Femur (tissue), 1 donor: ENCODE results near the gene CD52.

Source experiments
- DNase-seq: peaks from one replicate; pipeline ENCODE4 v3.0.0-alpha.2; 2017

The CD52 gene, protein sequence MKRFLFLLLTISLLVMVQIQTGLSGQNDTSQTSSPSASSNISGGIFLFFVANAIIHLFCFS

DNA sequence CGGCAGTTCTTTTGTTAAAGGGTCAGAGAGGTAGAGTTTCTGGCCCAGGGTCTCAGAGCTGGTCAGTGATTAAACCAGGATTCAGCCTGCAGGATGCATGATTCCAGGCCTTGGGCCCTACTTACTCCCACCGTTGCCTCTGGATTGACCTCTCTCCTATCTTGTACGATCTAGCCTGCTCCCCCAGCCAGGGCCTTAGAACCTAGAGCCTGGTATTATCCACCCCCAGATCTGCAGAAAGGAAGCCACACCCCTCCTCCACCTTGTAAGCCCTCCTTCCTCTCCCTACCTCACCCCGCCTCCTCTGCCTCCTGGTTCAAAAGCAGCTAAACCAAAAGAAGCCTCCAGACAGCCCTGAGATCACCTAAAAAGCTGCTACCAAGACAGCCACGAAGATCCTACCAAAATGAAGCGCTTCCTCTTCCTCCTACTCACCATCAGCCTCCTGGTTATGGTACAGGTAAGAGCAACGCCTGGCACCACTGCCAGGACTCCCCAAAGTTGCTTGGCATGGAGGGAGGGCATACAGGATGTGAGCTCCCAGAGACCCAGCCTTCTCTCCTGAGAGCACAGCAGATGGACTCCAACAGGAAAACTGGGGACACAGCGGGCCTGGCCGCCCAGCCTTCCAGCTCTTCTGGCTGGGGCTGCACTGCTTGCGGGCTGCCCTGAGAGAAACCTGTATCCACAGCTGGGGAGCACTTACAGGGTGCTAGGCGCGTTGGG, at the start of gene CD52:
TSS of gene CD52 (plus strand) at position 347 of the 726 bp plus-strand sequence. CDS start at position 407, 60 bp downstream.
- no peak for DNase-seq

DNA sequence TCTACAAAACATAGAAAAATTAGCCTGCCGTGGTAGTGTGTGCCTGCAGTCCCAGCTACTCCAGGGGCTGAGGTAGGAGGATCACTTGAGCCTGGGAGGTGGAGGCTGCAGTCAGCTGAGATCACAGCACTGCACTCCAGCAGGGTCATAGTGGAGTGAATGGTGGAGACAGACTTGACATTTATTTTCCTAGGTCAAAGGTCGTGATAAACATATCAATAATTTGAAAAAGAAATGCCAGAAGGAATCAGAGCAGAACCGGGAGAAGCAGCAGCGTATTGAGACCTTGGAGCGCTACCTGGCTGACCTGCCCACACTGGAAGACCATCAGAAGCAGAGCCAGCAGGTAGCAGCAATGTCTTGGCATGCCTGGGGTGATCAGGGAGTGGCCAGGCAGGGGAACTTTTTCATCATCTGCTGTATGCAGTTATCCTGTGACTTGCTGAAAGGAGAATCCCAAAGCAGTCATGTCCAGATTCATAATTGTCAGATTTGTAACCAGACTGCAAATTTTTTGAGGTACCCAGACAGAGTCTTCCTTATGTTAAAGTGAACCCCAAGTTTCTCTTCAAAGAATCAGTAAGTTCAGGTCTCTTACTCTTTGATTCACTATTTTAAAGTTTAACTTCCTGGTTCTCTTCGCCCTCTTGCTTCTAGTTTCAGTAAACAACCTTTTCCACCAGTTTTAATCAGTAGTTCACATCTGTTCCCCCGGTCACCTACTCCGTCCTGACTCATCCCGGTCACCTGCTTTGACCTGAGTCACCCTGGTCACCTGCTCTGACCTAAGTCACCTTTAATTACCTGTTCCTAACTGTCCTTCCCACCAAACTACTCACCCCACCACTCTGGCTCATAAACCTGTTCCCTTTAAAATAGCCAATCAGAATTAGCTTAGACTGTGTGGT, 49.2 kb upstream of the CD52 start:
- no peak for DNase-seq

DNA sequence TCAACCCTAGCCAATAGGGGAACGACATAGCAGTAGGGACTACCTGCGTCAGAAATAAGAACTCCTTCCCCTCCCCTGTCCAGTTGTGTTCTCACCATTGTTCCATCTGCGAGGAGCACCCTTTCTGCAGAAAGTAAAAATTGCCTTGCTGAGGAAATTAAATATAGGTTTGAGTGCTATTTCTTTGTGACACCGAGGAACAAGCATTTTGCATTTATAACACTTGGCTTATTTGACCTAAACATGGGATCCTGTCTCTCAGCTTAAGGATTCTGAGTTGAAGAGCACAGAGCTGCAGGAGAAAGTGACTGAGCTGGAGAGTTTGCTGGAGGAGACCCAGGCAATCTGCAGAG, 48.6 kb upstream of the CD52 start:
- DNase-seq: no peak

DNA sequence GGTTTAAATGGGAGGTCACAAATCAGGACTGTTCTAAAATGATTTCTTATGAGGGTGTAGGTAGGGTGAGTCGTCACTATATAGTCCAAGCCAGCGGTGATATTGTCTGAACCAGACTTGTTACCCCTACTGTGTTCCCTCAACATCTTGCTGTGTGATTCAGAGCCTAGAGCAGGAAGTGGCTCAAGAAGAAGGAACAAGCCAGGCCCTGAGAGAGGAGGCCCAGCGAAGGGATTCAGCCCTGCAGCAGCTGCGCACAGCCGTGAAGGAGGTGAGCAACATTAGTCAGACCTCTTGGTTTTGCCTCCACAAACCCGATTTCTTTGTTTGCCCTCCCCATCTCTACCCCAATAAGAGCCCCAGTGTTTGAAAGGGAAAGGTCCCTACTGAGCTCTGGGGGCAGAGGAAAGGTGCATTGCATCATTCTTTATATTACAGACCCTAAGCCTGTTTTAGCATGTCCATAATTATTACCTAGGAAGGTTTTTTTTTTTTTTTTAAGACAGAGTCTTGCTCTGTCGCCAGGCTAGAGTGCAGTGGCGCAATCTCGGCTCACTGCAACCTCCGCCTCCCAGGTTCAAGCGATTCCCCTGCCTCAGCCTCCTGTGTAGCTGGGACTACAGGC, 42.8 kb upstream of the CD52 start:
- peak; percentile 41 for DNase-seq

DNA sequence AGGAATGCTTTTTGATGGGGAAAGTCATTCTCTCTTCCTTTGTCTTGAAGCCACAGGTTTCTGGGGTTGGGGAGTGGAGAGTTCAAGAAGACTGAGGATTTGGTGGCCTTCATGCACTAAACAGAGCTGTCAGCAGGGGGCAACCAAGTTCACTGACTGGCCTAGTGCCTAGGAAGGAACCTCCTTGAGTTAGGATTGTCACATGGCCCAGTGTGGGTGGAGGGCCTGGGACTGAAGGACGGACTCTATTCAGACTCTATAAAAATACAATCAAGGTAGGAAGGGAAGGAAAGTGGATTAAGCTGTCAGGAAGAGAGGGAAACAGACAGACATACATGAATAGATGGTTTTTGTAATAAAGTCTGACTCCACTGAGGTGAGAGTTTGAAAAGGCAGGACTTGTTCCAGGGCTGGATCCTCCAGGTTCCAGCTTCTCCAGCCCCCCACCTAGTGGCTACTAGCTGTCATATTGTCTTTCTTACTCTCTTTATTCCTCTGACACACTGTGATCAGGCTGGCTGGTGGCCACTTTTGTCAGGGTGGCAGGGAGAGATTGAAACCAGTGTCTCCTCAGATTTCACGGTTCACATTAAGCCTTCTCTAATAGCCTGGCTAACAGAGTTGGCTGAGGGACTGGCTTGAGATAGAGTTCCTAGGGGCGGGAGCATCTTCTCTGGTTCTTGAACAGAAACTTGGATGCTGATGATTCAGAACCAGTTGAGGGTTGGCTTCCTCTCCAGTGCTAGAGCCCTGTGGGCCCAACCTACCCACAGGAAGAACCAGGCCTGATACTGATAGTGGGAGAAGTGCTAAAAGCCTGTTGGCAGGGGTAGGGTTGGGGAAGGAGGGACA, 42.0 kb upstream of the CD52 start:
- peak; percentile 87 for DNase-seq

DNA sequence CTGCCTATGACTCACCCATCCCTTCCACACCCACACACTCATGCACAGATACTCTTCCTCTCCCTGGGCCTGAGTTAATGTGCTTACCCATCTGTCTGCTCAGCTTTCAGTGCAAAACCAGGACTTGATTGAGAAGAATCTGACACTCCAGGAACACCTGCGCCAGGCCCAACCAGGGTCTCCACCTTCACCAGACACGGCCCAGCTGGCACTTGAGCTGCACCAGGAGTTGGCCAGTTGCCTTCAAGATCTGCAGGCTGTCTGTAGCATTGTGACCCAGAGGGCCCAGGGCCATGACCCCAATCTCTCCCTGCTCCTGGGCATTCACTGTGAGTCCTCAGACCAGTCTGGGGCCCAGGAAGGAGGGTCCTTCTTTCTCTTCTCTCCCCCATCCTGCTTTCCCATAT, 41.3 kb upstream of the CD52 start:
- DNase-seq: no peak

DNA sequence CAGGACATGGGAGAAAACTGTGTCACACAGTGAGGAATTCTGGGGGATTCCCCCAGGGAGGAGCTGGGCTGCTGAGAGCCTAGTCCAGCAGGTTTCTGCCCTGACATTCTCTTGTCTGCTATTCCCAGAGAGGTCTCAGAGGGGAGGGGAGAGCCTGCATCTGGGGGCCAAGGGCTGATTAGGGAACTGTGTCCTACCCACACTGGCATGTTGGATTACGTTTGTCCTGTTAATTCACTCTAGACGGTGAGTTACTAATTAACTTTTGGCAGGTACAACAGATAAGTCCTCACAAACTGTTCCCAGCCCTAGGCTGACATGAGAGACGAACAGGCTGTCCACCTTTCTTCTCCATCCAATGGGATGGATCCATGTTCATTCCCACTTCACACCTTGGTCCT, 40.5 kb upstream of the CD52 start:
- no peak for DNase-seq

DNA sequence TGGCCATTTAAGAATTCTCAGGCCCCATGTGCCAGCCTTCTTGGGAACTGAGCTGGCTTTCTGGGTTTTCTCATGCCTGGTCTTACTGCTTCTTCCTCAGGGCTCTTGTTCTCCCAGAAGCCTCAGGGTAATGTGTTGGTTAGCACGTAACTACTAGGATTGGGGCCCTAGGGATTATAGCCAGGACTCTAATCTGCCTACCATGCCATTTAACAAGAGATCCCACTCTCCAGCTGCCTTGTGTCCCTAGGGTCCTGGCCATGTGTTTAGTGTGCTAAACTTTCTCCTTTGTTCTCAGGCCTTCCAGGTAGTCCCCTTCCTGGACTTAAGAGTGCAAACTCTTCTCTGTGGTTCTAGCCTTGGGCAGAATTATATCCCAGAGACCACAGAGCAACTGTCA, 40.0 kb upstream of the CD52 start:
- DNase-seq: no peak

DNA sequence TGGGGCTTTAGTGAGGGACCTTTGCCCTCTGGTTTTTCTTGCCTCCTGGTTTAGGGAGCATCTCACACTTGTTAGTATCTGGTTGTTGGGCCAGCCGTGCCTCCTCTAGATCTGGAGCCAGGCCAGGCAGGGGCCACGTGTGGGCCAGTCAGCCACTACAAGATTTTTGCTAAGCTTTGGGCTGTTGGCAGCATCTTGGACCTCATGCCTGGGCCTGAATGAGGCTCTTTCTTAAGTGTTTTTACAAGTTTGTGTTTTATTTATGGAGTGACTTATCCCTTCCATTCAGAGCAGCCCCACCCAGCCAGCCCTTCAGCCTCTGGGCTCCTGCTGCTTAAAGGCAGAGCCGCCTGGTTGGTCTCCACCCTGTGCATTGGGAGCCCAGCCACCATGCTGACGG, 39.5 kb upstream of the CD52 start:
- no peak for DNase-seq

DNA sequence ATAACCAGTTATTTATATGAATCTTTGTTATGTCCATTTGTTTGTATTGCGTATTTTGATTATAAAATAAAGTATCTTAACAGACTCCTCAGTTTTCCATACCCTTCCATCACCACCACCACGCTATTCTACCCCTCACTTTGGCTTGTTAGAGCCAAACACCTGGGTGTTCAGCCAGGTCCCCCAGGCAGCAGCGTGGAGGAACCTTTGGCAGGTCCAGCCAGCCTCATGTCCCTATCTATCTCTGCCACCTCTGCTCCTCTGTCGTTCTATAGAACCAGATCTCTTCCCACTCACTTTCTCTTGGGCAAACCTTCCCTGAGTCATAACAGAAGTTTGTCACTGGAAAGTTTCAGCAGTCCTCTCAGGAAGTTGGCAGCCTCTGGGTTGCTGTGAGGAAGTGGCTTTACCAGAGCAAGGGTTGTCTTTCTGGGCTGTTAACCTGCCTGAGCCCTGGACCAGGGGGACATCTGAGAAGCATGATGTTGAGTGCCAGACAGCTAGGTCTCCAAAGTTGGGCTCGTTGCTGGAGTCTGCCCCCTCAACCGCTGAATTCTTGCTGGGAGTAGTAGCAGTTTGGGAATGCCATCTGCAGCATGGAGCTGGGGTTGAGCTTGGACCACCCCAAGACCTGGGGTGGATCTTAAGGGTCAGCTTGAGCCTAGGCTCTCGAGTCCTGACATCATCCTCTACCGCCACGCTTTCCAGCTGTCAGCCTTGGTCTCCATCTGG, 38.9 kb upstream of the CD52 start:
- DNase-seq: no peak

DNA sequence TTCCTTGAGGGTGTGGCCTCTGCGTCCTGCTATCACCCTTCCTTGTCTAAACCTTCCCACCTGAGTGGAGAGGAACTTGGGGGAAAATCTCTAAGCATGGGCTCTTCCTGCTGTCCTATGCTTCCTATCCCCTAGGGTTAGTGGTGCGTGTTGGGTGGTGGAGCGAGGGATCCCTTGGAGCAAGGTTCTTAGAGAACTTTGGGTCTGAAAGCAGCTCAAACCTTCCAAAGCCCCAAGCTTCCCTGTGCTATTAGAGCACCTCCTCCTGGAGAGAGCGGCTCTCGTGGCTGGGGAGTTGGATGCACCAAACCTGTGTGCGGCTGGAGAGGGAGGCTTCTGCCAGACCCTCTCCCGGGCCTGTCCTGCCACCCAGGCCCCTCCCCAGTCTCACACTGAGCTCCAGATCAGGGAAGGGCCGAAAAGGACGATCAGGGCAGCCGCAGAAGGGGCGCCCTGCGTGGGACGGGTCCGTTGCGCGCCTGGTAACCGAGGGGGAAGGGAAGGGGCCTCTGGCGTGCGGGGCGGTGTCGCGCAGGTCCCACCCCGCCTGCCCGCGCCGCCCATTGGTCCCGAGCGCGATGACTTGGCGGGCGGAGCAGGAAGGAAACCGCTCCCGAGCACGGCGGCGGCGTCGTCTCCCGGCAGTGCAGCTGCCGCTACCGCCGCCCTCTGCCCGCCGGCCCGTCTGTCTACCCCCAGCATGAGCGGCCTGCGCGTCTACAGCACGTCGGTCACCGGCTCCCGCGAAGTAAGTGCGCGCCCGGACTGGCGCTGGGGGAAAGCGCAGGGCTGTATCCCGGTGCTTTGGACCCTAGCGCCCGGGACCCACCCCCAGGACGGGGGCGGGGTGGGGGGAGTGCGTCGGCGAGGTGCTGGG, 38.1 kb upstream of the CD52 start, which contains the start of gene SH3BGRL3:
TSS of gene SH3BGRL3 (plus strand) at position 631 of the 877 bp plus-strand sequence. CDS start at position 701, 70 bp downstream.
- DNase-seq: peak; percentile 92

DNA sequence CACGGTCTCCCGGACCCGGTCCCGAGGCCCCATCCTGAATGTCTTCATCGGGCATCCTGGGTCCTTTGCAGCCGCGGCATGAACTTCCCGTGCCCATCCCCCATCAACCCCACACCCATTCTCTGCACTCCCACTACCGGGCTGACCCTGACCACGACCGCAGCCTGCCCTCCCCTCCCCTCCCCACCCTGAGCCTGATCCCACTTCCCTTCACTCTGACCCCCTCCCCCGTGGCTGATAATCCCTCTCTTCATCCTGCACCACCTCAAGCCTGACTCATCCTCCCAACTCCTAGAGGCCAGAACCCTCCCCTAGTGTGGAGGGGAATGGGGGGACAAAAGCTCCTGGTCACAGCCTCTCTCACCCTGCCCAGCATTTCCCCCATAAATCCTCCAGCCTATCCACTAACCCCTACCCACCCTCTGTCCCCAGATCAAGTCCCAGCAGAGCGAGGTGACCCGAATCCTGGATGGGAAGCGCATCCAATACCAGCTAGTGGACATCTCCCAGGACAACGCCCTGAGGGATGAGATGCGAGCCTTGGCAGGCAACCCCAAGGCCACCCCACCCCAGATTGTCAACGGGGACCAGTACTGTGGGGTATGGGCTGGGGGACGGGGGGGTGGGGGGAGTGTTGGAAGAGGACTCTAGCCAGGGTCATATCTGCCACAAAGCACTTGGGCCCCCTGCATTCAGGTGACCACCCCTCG, 37.3 kb upstream of the CD52 start:
- DNase-seq: no peak

DNA sequence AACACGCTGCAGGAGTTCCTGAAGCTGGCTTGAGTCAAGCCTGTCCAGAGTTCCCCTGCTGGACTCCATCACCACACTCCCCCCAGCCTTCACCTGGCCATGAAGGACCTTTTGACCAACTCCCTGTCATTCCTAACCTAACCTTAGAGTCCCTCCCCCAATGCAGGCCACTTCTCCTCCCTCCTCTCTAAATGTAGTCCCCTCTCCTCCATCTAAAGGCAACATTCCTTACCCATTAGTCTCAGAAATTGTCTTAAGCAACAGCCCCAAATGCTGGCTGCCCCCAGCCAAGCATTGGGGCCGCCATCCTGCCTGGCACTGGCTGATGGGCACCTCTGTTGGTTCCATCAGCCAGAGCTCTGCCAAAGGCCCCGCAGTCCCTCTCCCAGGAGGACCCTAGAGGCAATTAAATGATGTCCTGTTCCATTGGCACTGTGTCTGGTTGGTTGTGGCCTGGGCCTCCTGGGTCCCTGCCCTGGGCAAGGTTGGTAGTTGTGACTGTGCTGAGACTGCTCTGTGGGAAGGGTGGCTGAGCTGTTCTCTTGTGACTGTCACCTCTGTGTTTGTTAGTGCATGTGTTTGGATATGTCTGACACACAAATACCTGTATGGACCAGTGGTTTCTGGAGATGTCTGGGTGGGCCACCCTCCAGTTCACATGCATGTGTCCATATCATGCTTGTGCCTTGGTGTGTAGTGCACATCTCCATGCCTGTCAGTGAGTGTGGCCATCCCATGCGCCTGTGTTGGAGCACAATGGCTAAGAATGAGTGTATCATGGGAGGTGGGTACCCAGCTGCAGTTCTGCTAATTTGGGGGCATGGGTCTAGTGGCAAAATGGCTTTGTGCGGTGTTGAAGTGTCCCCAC, 36.4 kb upstream of the CD52 start:
- no peak for DNase-seq

DNA sequence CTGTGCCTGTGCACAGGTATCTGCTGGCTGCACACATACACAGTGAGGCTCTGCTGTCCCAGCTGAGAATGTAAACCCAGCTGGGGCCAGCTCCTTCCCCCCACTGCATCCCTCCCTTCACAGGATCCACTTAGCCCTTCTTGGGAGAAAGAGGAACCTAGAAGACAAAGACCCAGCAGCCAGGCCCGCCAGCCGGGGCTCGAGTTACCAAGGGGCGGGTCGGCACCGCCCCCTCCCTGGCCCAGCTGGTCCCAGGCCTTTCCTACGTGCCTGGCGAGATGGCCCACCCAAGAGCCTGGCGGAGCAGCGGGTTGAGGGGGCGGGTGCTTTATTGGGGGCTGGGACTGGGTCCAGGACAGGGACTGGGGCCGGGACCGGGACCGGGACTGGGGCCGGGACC, 35.8 kb upstream of the CD52 start:
- no peak for DNase-seq

DNA sequence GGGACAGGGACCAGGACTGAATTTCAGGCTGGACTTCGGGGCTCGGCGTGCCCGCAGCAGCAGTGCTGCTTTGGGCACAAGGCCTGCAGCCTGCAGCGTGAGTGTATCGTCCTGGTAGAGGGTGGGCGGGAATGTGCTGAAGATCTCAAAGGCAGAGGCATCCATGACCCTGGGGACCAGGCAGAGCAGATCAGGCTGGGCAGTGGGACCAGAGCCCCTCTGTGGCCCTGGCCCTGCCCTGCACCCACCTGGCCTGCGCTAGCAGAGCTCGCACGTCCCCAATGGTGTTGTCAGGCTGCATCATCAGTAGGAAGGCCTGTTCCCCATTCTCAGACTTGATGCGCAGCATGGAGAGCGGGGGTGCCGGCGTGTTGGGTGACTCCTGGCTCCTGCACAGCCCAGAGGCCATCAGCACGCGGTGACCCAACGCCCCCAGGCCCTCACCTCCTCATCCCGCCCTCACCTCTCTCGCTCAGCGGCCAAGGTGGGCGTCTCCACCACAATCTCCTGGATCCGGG, 35.3 kb upstream of the CD52 start:
- no peak for DNase-seq

DNA sequence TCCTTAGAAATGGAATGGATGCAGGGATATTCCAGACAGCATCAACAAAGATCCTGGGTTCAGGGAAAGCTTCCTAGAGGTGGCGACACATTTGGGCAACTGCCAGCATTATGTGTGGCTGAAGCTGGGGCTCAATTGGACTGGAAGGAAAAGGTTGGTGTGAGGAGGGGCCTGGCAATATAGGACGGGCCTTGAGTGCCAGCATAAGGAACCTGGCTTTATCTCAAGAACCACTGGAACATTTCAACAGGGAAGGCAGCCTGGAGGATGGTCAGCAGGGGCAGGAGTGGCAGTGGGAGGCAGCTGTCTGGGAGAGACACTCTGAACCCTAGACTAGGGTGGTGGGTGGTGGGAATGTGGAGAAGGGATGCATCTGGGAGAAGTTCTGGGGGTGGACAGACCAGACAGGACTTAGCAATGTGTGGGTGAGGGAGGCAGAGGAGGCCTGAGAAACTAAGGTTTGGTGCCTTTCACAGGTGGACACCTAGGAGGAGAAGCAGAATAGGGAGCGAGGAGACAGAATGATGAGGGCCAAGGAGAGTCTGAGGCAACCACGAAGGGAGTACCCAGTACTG, 34.4 kb upstream of the CD52 start:
- no peak for DNase-seq

DNA sequence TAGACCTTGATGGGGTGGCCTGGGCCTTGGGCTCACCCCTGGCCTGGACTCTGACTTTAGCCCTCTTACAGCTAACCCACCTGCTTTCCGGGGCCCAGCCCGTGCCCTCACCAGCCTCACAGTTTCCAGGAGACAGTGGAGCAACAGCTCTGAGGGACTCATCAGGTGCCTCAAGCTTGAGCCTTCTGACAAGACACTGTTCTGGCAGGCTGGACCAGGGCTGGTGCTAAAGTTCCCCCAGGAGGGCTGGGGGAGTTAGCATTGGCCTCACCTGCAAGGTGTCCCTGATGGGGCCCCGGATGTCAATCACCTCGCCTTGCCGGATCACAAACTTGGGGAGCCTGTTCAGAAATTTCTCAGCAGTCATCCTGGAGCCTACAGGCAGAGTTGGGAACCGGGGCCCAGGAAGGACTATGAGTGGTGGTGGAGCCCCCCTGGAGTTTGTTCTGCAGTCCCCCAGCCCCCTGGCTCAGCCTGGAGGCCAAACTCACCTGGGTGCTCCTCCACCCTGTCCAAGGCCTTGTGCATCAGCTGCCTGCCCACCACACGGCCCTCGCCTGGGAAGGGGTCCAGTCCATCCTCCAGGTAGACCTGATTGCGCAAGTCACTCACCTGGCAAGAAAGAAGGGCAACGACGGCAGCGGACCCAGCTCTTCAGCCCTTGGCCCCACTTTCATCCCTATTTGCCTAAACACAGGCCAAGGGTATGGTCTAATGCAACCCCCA, 33.7 kb upstream of the CD52 start:
- DNase-seq: no peak
